Measurements from ENCODE around the gene AUNIP.

AUNIP gene

GRCh38 chr1:25807480-25808390 is 51.5 kb downstream of the AUNIP start:
- no peak for DNase-seq

- no peak for DNase-seq
Observed at GRCh38 chr1:25806418-25806817, 52.8 kb downstream of the AUNIP start.

- DNase-seq, result no peak
Observed at GRCh38 chr1:25805863-25806225, 53.4 kb downstream of the AUNIP start.

GRCh38 chr1:25804964-25805862 is 54.0 kb downstream of the AUNIP start:
- no peak for DNase-seq

- DNase-seq, result no peak
Observed at GRCh38 chr1:25804244-25804963, 54.9 kb downstream of the AUNIP start.

GRCh38 chr1:25803368-25803767 is 55.9 kb downstream of the AUNIP start:
- DNase-seq, result no peak

- no peak for DNase-seq
Observed at GRCh38 chr1:25802915-25803314, 56.3 kb downstream of the AUNIP start.

GRCh38 chr1:25800703-25801377 is 58.4 kb downstream of the AUNIP start:
- DNase-seq, result no peak

GRCh38 chr1:25799935-25800702 is 59.1 kb downstream of the AUNIP start, which contains the start of gene SELENON:
SELENON (plus strand) TSS chr1:25800193; CDS start chr1:25800231, 38 bp downstream.
- DNase-seq, result no peak

GRCh38 chr1:25799352-25799934 is 59.8 kb downstream of the AUNIP start:
- no peak for DNase-seq

- no peak for DNase-seq
Observed at GRCh38 chr1:25798666-25799351, 60.4 kb downstream of the AUNIP start.

- DNase-seq, result no peak
Observed at GRCh38 chr1:25797939-25798338, 61.3 kb downstream of the AUNIP start.

GRCh38 chr1:25796811-25797458 is 62.3 kb downstream of the AUNIP start:
- peak; percentile 31 for DNase-seq

- no peak for DNase-seq
Observed at GRCh38 chr1:25795946-25796810, 63.1 kb downstream of the AUNIP start.

GRCh38 chr1:25795211-25795610 is 64.0 kb downstream of the AUNIP start:
- DNase-seq, result no peak

GRCh38 chr1:25794325-25794724 is 64.9 kb downstream of the AUNIP start:
- DNase-seq, result no peak

GRCh38 chr1:25793585-25794170 is 65.6 kb downstream of the AUNIP start:
- DNase-seq, result no peak

- DNase-seq, result no peak
Observed at GRCh38 chr1:25792115-25792514, 67.1 kb downstream of the AUNIP start.

GRCh38 chr1:25790472-25790871 is 68.8 kb downstream of the AUNIP start:
- DNase-seq, result no peak
